A673 (cell line): ENCODE measurements around the gene ZMYM1.

Source experiments
- CTCF ChIP-seq: fragments of 300-800, 200-600 bp; sonication (generic); conservative IDR thresholded peaks from 2 replicates; pipeline ENCODE4 v1.5.1; 2017; ENCODE audit warnings: low read depth, mild to moderate bottlenecking, antibody characterized with exemption, low read length, moderate library complexity, mixed read lengths
- EZH2 ChIP-seq: fragments of 200-600 bp; sonication (generic); IDR thresholded peaks from 2 replicates; pipeline ENCODE4 v1.6.1; 2017; ENCODE audit warnings: borderline replicate concordance, low read depth, mild to moderate bottlenecking, mixed read lengths, antibody characterized with exemption, low read length; ENCODE audit not compliant: poor library complexity, severe bottlenecking

- TF ChIP-seq CTCF (no peak), EZH2 (no peak)
These were observed 42.0 kb upstream of the ZMYM1 start for GRCh38 chr1:35037206-35037605.
